ENCODE measurements around the gene SLC25A21. TPM values are rescaled to one million over a fixed set of nuclear protein-coding genes. Genes with fewer than 3 reads are reported as not detected.

SLC25A21 gene
- total RNA-seq, 1 experiment from 2014 or later, result 2.1 TPM

DNA sequence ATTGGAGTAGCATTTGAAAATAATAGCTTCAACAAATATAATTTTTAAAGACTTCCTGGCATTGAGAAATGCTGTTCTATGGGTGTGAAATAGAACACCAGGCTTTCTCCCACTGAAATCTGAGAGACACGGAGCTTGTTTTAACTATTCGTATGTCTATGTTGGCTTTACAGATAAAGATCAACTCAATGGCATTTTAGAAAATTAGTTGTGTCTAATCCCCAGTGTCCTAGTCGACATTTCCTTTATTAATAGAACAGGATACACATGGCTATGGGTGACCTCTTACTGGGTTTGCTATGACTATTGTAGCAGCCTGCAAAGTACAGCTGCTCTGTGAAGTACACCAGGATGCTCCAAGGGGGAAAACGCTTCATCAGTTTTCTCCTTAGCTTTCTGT lies 159.3 kb downstream of the SLC25A21 start:
- in situ Hi-C loops (cut with HindIII; ENCODE audit: low pct_unique_long_range_greater_than_20kb, low sequenced_read_pairs) (no loop called here), intact Hi-C loops (cut with micrococcal nuclease; ENCODE audit: unreplicated experiment) (no loop called here)
- DNase-seq (ENCODE audit: low read depth, low spot score), result no peak
- no peaks in the 10 kb centered on the region for H3K9me3 ChIP-seq (ENCODE audit: control insufficient read depth, insufficient read depth, low read depth, low read length)
- H3K4me3 ChIP-seq (ENCODE audit: low read depth in 2 of 2, low read length in 2 of 2), result no peak overlapping the region
- no peak for ATAC-seq
- no TSS peak for BruUV-seq (replicated peaks)
- H3K27ac ChIP-seq (ENCODE audit: low read length), result no peak overlapping the region
- no peak for TF ChIP-seq SIN3A (IDR thresholded peaks at IDR 0.05; ENCODE audit: borderline replicate concordance, insufficient read depth, low read depth, low read length)
- TF ChIP-seq POLR2AphosphoS5 (IDR thresholded peaks at IDR 0.05; ENCODE audit: low read depth, low read length), result no peak
- TF ChIP-seq TCF7L2 (IDR thresholded peaks at IDR 0.05; ENCODE audit: low read depth, low read length), result no peak
- TF ChIP-seq, protein P1, sequence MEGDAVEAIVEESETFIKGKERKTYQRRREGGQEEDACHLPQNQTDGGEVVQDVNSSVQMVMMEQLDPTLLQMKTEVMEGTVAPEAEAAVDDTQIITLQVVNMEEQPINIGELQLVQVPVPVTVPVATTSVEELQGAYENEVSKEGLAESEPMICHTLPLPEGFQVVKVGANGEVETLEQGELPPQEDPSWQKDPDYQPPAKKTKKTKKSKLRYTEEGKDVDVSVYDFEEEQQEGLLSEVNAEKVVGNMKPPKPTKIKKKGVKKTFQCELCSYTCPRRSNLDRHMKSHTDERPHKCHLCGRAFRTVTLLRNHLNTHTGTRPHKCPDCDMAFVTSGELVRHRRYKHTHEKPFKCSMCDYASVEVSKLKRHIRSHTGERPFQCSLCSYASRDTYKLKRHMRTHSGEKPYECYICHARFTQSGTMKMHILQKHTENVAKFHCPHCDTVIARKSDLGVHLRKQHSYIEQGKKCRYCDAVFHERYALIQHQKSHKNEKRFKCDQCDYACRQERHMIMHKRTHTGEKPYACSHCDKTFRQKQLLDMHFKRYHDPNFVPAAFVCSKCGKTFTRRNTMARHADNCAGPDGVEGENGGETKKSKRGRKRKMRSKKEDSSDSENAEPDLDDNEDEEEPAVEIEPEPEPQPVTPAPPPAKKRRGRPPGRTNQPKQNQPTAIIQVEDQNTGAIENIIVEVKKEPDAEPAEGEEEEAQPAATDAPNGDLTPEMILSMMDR (IDR thresholded peaks at IDR 0.05), result no peak
- TF ChIP-seq, protein P2, sequence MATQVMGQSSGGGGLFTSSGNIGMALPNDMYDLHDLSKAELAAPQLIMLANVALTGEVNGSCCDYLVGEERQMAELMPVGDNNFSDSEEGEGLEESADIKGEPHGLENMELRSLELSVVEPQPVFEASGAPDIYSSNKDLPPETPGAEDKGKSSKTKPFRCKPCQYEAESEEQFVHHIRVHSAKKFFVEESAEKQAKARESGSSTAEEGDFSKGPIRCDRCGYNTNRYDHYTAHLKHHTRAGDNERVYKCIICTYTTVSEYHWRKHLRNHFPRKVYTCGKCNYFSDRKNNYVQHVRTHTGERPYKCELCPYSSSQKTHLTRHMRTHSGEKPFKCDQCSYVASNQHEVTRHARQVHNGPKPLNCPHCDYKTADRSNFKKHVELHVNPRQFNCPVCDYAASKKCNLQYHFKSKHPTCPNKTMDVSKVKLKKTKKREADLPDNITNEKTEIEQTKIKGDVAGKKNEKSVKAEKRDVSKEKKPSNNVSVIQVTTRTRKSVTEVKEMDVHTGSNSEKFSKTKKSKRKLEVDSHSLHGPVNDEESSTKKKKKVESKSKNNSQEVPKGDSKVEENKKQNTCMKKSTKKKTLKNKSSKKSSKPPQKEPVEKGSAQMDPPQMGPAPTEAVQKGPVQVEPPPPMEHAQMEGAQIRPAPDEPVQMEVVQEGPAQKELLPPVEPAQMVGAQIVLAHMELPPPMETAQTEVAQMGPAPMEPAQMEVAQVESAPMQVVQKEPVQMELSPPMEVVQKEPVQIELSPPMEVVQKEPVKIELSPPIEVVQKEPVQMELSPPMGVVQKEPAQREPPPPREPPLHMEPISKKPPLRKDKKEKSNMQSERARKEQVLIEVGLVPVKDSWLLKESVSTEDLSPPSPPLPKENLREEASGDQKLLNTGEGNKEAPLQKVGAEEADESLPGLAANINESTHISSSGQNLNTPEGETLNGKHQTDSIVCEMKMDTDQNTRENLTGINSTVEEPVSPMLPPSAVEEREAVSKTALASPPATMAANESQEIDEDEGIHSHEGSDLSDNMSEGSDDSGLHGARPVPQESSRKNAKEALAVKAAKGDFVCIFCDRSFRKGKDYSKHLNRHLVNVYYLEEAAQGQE (IDR thresholded peaks at IDR 0.05; ENCODE audit: insufficient read depth in 1 of 2, low read depth in 2 of 2, low read length in 1 of 2), result no peak
- H3K27me3 ChIP-seq (ENCODE audit: control insufficient read depth, insufficient read depth, low read length), result no peaks in the 10 kb centered on the region
- POLR2A ChIA-PET, result no interaction called here
- no peaks in the 10 kb centered on the region for H3K36me3 ChIP-seq (ENCODE audit: control insufficient read depth, insufficient read depth, low read length)
- CTCF ChIA-PET, result no interaction called here
- no peaks in the 10 kb centered on the region for H3K4me1 ChIP-seq (ENCODE audit: control insufficient read depth, insufficient read depth, low read length)

GRCh38 chr14:36998686-36999085 lies 173.7 kb downstream of the SLC25A21 start:
- TF ChIP-seq, protein P2 (IDR thresholded peaks at IDR 0.05; ENCODE audit: insufficient read depth in 1 of 2, low read depth in 2 of 2, low read length in 1 of 2), result no peak
- TF ChIP-seq POLR2AphosphoS5 (IDR thresholded peaks at IDR 0.05; ENCODE audit: low read depth, low read length), result no peak
- TF ChIP-seq SIN3A (IDR thresholded peaks at IDR 0.05; ENCODE audit: borderline replicate concordance, insufficient read depth, low read depth, low read length), result no peak
- intact Hi-C loops (cut with micrococcal nuclease; ENCODE audit: unreplicated experiment), result no loop called here
- Histone ChIP-seq H3K27ac (ENCODE audit: low read length) (no peak overlapping the region), H3K9me3 (ENCODE audit: control insufficient read depth, insufficient read depth, low read depth, low read length) (no peaks in the 10 kb centered on the region), H3K4me1 (ENCODE audit: control insufficient read depth, insufficient read depth, low read length) (no peaks in the 10 kb centered on the region), H3K4me3 (ENCODE audit: low read depth in 2 of 2, low read length in 2 of 2) (no peak overlapping the region), H3K27me3 (ENCODE audit: control insufficient read depth, insufficient read depth, low read length) (no peaks in the 10 kb centered on the region), H3K36me3 (ENCODE audit: control insufficient read depth, insufficient read depth, low read length) (no peaks in the 10 kb centered on the region)
- no TSS peak for BruUV-seq (replicated peaks)
- no peak for DNase-seq (ENCODE audit: low read depth, low spot score)
- in situ Hi-C loops (cut with HindIII; ENCODE audit: low pct_unique_long_range_greater_than_20kb, low sequenced_read_pairs), result no loop called here
- ChIA-PET POLR2A (no interaction called here), CTCF (no interaction called here)
- no peak for ATAC-seq
